OCI-M1 (cell line): Measurements from ENCODE around the gene ALG1L2.
"Not testable (repeated sequence)": the region's sequence is repeated elsewhere in the genome, so short reads cannot be mapped to it uniquely, and the experiment has no call there.

Experiments used
- DNase-seq: peaks from one replicate; lab custom pipeline; 2025; lab: John Stamatoyannopoulos, UW

Gene ALG1L2

DNA sequence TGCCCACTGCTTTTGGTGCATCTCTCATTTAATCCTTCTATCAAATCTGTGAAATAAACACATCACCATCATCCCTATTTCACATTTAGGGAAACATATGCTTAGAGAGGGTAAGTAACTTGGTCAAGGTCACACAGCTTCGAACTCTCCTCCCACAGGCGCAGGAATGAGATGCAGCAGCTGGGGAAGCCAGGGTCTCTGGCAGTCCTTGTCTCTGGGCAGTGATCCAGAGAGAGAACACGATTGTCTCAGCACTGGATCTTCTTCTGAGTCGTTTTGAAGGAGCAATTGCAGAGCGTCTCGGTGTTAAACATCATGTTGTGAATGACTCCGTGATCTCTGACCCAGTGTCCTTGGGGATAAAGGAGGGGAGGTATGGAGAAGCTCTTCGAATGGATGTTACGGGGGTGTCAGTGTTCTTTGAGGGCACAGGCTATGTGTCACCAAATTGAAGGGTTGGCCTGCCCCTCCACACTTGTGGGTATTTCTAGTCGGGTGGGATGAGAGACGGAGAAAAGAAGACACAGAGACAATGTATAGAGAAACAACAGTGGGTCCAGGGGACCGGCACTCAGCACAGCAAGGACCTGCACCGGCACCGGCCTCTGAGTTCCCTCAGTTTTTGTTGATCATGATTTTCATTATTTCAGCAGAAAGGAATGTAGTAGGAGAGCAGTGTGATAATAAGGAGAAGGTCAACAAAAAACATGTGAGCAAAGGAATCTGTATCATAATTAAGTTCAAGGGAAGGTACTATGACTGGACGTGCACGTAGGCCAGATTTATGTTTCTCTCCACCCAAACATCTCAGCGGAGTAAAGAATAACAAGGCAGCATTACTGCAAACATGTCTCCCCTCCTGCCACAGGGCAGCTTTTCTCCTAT, 41.5 kb downstream of the ALG1L2 start:
- not testable (repeated sequence) for DNase-seq

DNA sequence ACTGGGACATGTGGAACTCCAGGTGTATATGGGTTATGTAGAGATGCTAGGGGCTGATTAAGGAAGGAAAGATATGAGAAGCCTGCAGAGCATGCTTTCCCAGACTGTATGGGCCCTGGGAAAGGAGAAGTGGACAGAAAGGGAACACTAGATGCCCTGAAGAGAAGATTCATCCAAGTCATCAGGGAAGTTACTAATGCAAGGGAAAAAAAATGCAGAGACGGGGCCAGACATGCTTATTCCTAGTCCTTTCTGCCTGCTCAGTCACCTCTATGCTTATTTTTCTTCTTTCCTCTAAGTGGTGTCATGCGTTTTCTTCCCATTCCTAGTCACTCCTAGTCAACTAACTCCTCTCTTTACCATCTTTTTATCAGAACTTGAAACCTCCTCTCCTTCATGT, 43.8 kb downstream of the ALG1L2 start:
- not testable (repeated sequence) for DNase-seq

- DNase-seq = not testable (repeated sequence)
Measured at GRCh38 chr3:130136337-130136736, 54.7 kb downstream of the ALG1L2 start.

GRCh38 chr3:130137685-130138084, 56.1 kb downstream of the ALG1L2 start:
- DNase-seq = not testable (repeated sequence)

DNA sequence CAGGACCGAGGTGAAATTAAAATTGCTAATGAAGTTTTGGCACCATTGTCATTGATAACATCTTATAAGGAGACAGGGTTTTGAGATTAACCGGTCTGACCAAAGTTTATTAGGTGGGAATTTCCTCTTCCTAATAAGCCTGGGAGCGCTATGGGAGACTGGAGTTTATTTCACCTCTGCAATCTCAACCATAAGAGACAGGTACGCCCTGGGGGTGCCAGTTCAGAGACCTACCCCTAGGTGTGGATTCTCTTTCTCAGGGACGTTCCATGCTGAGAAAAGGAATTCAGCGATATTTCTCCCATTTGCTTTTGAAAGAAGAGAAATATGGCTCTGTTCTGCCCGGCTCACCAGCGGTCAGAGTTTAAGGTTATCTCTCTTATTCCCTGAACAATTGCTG, 57.4 kb downstream of the ALG1L2 start:
- not testable (repeated sequence) for DNase-seq

GRCh38 chr3:130140756-130141155, 59.1 kb downstream of the ALG1L2 start:
- not testable (repeated sequence) for DNase-seq

DNA sequence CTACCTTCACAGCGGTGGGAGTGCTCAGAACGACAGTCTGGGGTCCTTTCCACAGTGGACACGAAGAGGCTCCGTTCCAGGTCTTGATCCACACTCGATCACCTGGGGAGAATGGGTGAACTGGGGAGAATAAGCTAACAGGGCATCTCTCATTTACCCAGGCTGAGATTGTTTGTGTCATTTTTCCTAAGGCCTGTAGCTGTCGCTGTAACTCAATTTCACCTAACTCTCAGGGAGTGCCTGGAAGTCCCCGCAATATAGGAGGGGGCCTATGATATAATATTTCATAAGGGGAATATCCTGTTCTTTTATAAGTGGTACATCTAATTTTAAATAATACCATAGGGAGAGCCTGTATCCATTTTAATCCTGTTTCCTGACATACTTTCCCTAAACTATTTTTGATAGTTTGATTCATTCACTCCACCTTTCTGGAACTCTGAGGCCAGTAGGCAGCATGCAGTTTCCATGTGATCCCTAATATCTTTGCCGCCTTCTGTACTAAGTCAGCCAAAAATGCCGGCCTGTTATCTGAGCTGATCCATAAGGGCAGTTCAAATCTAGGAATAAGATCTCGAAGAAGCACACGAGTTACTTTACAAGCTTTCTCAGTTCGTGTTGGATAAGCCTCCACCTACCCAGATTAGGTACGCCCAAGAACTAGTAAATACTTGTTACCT, 62.2 kb downstream of the ALG1L2 start:
- DNase-seq = not testable (repeated sequence)

GRCh38 chr3:130144328-130144650, 62.7 kb downstream of the ALG1L2 start:
- DNase-seq = not testable (repeated sequence)

DNA sequence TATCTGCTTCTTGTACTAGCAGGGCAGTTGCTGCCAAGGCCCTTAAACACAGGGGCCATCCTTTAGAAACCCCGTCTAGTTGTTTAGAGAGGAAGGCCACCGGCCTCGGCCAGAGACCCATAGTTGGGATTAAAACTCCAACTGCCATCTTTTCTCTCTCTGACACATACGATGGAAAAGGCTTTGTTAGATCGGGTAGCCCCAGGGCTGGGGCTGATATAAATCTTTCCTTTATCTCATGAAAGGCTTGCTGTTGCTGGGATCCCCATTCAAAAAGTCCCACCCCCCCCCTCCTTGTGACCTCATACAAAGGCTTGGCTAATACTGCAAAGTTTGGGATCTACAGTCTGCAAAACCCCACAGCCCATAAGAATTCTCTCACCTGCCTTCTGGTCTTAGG, 63.8 kb downstream of the ALG1L2 start:
- DNase-seq = not testable (repeated sequence)

GRCh38 chr3:130146465-130146864, 64.8 kb downstream of the ALG1L2 start:
- DNase-seq = peak; percentile 64
